GM12878 (cell line): Measurements from ENCODE around the gene SYK. TPM values are rescaled to one million over a fixed set of nuclear protein-coding genes. Genes with fewer than 3 reads are reported as not detected.

Experiments
- ATAC-seq: fragments of 200-7000 bp; cut with Tn5 transposase; 3 replicates; pipeline ENCODE4 v1.9.1; 2020; ENCODE audit warnings: mild to moderate bottlenecking, moderate library complexity
- BruUV-seq: library from RNA; stranded (reverse); fragments of 400-500 nt; replicated peaks from 2 replicates; lab custom pipeline; 2021; lab: Mats Ljungman, UMichigan
- CTCF ChIA-PET: fragments of 300-600 bp; sonication (Branson Sonifier 250); formaldehyde crosslinking; extraction: SDS; loops from one replicate; lab custom pipeline; 2021; ENCODE audit warnings: inconsistent platforms; lab: Yijun Ruan, JAX
- POLR2A ChIA-PET: fragments of 350-600 bp; formaldehyde crosslinking; extraction: SDS; loops from one replicate; lab custom pipeline; 2021; ENCODE audit warnings: inconsistent platforms; lab: Charles Lee
- RAD21 ChIA-PET: fragments of 300-600 bp; sonication (Branson Sonifier 250); formaldehyde crosslinking; loops from one replicate; lab custom pipeline; 2023; ENCODE audit warnings: antibody characterized with exemption; ENCODE audit not compliant: unreplicated experiment; lab: Charles Lee
- SMC1A ChIA-PET: fragments of 300-600 bp; sonication (Branson Sonifier 250); formaldehyde crosslinking; loops from one replicate; lab custom pipeline; 2023; ENCODE audit not compliant: unreplicated experiment, uncharacterized antibody; lab: Charles Lee
- DNase-seq: peaks from one replicate; pipeline ENCODE4 v3.0.0-alpha.2; 2011; ENCODE audit warnings: low read depth, low spot score
- FAIRE-seq: peaks from 3 replicates; lab custom pipeline; 2011; peaks lifted over from hg19 to GRCh38; lab: Jason Lieb, UNC
- H2AFZ ChIP-seq: 2 replicates; pipeline ENCODE4 v1.6.0; 2011; ENCODE audit warnings: low read depth, low read length, control low read depth; ENCODE audit not compliant: control insufficient read depth
- H3K27ac ChIP-seq: 2 replicates; pipeline ENCODE4 v1.5.1; 2011; ENCODE audit warnings: control low read depth; ENCODE audit not compliant: control insufficient read depth, insufficient read depth
- H3K27me3 ChIP-seq, 2 experiments: replicated peaks in 1 of 2; 2 replicates each; pipeline versions ENCODE4 v1.6.0 to v1.6.1; 2011; ENCODE audit warnings: low read length in 1 of 2; ENCODE audit not compliant: control insufficient read depth in 2 of 2, insufficient read depth in 2 of 2
- H3K36me3 ChIP-seq, 2 experiments: 2 replicates each; pipeline ENCODE4 v1.5.1; 2011; ENCODE audit warnings: low read length in 1 of 2; ENCODE audit not compliant: control insufficient read depth in 2 of 2, insufficient read depth in 2 of 2
- H3K4me1 ChIP-seq: 2 replicates; pipeline ENCODE4 v1.6.1; 2011; ENCODE audit warnings: mild to moderate bottlenecking, low read length, moderate library complexity, mixed read lengths; ENCODE audit not compliant: control insufficient read depth, insufficient read depth
- H3K4me2 ChIP-seq: 2 replicates; pipeline ENCODE4 v1.6.0; 2011; ENCODE audit warnings: control low read depth; ENCODE audit not compliant: control insufficient read depth, insufficient read depth
- H3K4me3 ChIP-seq: fragments of 200-600 bp; sonication (generic); 2 replicates; pipeline ENCODE4 v1.5.1; 2016
- H3K79me2 ChIP-seq: 2 replicates; pipeline ENCODE4 v1.6.0; 2011; ENCODE audit warnings: low read length; ENCODE audit not compliant: control insufficient read depth, insufficient read depth
- H3K9ac ChIP-seq: 2 replicates; pipeline ENCODE4 v1.8.0; 2011; ENCODE audit warnings: low read length, control low read depth, mixed read lengths; ENCODE audit not compliant: control insufficient read depth, insufficient read depth
- H3K9me3 ChIP-seq: replicated peaks from 3 replicates; pipeline ENCODE4 v1.5.1; 2011; ENCODE audit warnings: mild to moderate bottlenecking, low read length; ENCODE audit not compliant: control insufficient read depth, insufficient read depth
- H4K20me1 ChIP-seq: 2 replicates; pipeline ENCODE4 v1.6.0; 2011; ENCODE audit not compliant: control insufficient read depth, insufficient read depth
- BCLAF1 ChIP-seq: fragments of 450-650 bp; IDR thresholded peaks from 2 replicates; pipeline ENCODE4 v1.6.1; 2017; ENCODE audit warnings: antibody characterized with exemption, mild to moderate bottlenecking, moderate library complexity
- E2F4 ChIP-seq: IDR thresholded peaks from 2 replicates; pipeline ENCODE4 v1.6.1; 2012; ENCODE audit warnings: low read depth, low read length, improper control_type of control experiment
- FOXM1 ChIP-seq: IDR thresholded peaks from 2 replicates; pipeline ENCODE4 v1.6.1; 2012; ENCODE audit warnings: low read depth, mild to moderate bottlenecking, inconsistent platforms, low read length, moderate library complexity
- GABPA ChIP-seq: IDR thresholded peaks from 2 replicates; pipeline ENCODE4 v1.6.1; 2014; ENCODE audit warnings: antibody characterized with exemption, low read depth, mild to moderate bottlenecking, inconsistent platforms
- JUNB ChIP-seq: IDR thresholded peaks from 2 replicates; pipeline ENCODE4 v1.6.1; 2016; ENCODE audit warnings: antibody characterized with exemption, mild to moderate bottlenecking
- MYB ChIP-seq: fragments of 150-350 bp; IDR thresholded peaks from 2 replicates; pipeline ENCODE4 v1.6.1; 2014; ENCODE audit warnings: mild to moderate bottlenecking, low read depth, low read length, borderline replicate concordance
- NR2F1 ChIP-seq: fragments of 450-650 bp; conservative IDR thresholded peaks from 2 replicates; pipeline ENCODE4 v1.6.1; 2017; ENCODE audit warnings: mild to moderate bottlenecking
- SRF ChIP-seq, 2 experiments: IDR thresholded peaks; 2 replicates each; pipeline ENCODE4 v1.6.1; 2011; ENCODE audit warnings: low read depth in 2 of 2, low read length in 2 of 2, mild to moderate bottlenecking in 1 of 2, moderate library complexity in 1 of 2
- TARDBP ChIP-seq: IDR thresholded peaks from 2 replicates; pipeline ENCODE4 v1.6.1; 2016; ENCODE audit warnings: borderline replicate concordance
- TCF7 ChIP-seq: IDR thresholded peaks from 2 replicates; pipeline ENCODE4 v1.6.1; 2014; ENCODE audit warnings: antibody characterized with exemption, borderline replicate concordance
- ZBTB33 ChIP-seq: fragments of 450-650 bp; IDR thresholded peaks from 2 replicates; pipeline ENCODE4 v1.6.1; 2017; ENCODE audit warnings: mild to moderate bottlenecking
- WGBS: methylation state at CpG from one replicate; pipeline ENCODE4 v1.1.6; 2016; ENCODE audit warnings: low lambda C conversion rate; ENCODE audit not compliant: insufficient replicate concordance, insufficient coverage; ENCODE audit errors: missing lambda C conversion rate; 5-methylcytosine and 5-hydroxymethylcytosine counted together
- in situ Hi-C: fragments of 300-500 bp; cut with MboI; formaldehyde crosslinking; loops from 9 replicates; pipeline ENCODE4 v1.14.3; 2018; ENCODE audit warnings: mixed read lengths
- intact Hi-C: fragments of 100-400 bp; cut with micrococcal nuclease; formaldehyde crosslinking; loops from one replicate; pipeline ENCODE4 v1.14.2; 2022; ENCODE audit not compliant: unreplicated experiment
- polyA plus RNA-seq, 11 experiments: library from polyadenylated mRNA; depleted of rRNA in 4 of 11; unstranded in 6 of 11; stranded (reverse) in 5 of 11; fragments of >200 nt; fragmentation: Nextera tagmentation in 4 of 11; fragmentation: Illumina TruSeq in 1 of 11; extraction: Ambion mirVana in 4 of 11; extraction: Trizol in 1 of 11; gene quantifications; 1 replicate in 1 of 11; 2 replicates in 10 of 11; pipeline versions ENCODE4 v1.2.1 to v1.2.3, GENCODE V29; 2011 to 2016; ENCODE audit warnings: inconsistent platforms in 2 of 11, missing spikeins in 2 of 11, low read depth in 1 of 11
- total RNA-seq, 4 experiments: library from RNA; depleted of rRNA in 3 of 4; stranded (reverse); fragments of >200 nt in 3 of 4; fragmentation: Illumina TruSeq in 1 of 4; extraction: Trizol in 1 of 4; gene quantifications; 2 replicates each; pipeline versions ENCODE4 v1.2.1 to v1.2.3, GENCODE V29; 2013 to 2021

SYK gene
- total and polyA plus RNA-seq, 10 of the 15 experiments (the other 5 are each of a cell fraction or from before 2014, with no cell fraction given), result 6.5 to 135 (median 68.8) TPM

- FAIRE-seq (no peak), DNase-seq (no peak), ATAC-seq (no peak)
- Histone ChIP-seq H3K9me3 (no peaks in the 10 kb centered on the region; the same call in 2 of the 3 replicates), H3K4me3 (no peak overlapping the region), H4K20me1 (no peaks in the 10 kb centered on the region), H3K36me3 (peaks cover 12 to 16% of the 10 kb centered on the region in 2 experiments; a peak in 3 of 4 replicates), H2AFZ (no peak overlapping the region), H3K4me2 (no peak overlapping the region), H3K9ac (no peak overlapping the region), H3K4me1 (peaks cover 15% of the 10 kb centered on the region), H3K79me2 (no peaks in the 10 kb centered on the region), H3K27me3 (no peaks in the 10 kb centered on the region), H3K27ac (no peak overlapping the region)
- no TSS peak for BruUV-seq
- SMC1A ChIA-PET, result no interaction called here
- in situ Hi-C loops, result no loop called here
- CTCF ChIA-PET, result no interaction called here
- intact Hi-C loops, result no loop called here
- no peak for TF ChIP-seq NR2F1
- TF ChIP-seq JUNB, result no peak
- TF ChIP-seq TCF7, result no peak
- no peak for TF ChIP-seq E2F4
- no peak for TF ChIP-seq BCLAF1
- no peak for TF ChIP-seq MYB
- TF ChIP-seq TARDBP, result no peak
- no peak for TF ChIP-seq SRF (IDR thresholded peaks at IDR 0.05; ENCODE audit: low read depth in 2 of 2, low read length in 2 of 2)
- TF ChIP-seq ZBTB33, result no peak
- TF ChIP-seq GABPA, result no peak
- no peak for TF ChIP-seq FOXM1
- 80% methylated on average over 2 of the region's 2 CpGs for WGBS
- RAD21 ChIA-PET, result no interaction called here
- POLR2A ChIA-PET, result no interaction called here
Observed at GRCh38 chr9:90883661-90884060, 82.0 kb downstream of the SYK start.
